Measurements from ENCODE around the gene SYNPO2. TPM values are rescaled to one million over a fixed set of nuclear protein-coding genes. Genes with fewer than 3 reads are reported as not detected.

The SYNPO2 gene
- total and polyA plus RNA-seq, 2 donors (not counting 1 experiment from before 2014, with no cell fraction given): 0.03 to 0.20 TPM

- no peaks in the 10 kb centered on the region for H3K36me3 ChIP-seq (replicated peaks in 1 of 2; ENCODE audit: control extremely low read depth in 1 of 2, control insufficient read depth in 1 of 2, extremely low read depth in 1 of 2, insufficient read depth in 2 of 2, low read length in 1 of 2)
- H3K79me2 ChIP-seq (ENCODE audit: control insufficient read depth, insufficient read depth, low read length): no peaks in the 10 kb centered on the region
- H3K9ac ChIP-seq (ENCODE audit: low read length): no peak overlapping the region
- Mint-ChIP-seq H3K27ac (no peak overlapping the region), H3K27me3 (peaks cover 13% of the 10 kb centered on the region), H3K4me3 (no peak overlapping the region), H3K4me1 (no peaks in the 10 kb centered on the region), H3K9me3 (ENCODE audit: insufficient read depth) (no peaks in the 10 kb centered on the region)
- H3K4me1 ChIP-seq (ENCODE audit: control insufficient read depth in 2 of 2, insufficient read depth in 2 of 2, low read length in 2 of 2): no peaks in the 10 kb centered on the region
- intact Hi-C loops (cut with micrococcal nuclease): no loop called here
- H3K9me3 ChIP-seq (ENCODE audit: control extremely low read depth in 1 of 3, control insufficient read depth in 2 of 3, insufficient read depth in 1 of 3, low read length in 2 of 3): no peaks in the 10 kb centered on the region
- no peak for TF ChIP-seq EZH2 (IDR thresholded peaks at IDR 0.05; ENCODE audit: borderline replicate concordance, insufficient read depth, low read depth, low read length, poor library complexity, severe bottlenecking)
- no peak for TF ChIP-seq CTCF (IDR thresholded peaks at IDR 0.05)
- H4K20me1 ChIP-seq (ENCODE audit: control insufficient read depth, insufficient read depth, low read length, poor library complexity, severe bottlenecking): no peaks in the 10 kb centered on the region
- ChIA-PET POLR2A (no interaction called here), CTCF (interaction anchor here (1.5 kb wide), 1 partner anchor 16 kb away, joined by 6 read pairs; no protein-coding TSS in a partner anchor)
- no peaks in the 10 kb centered on the region for H3K27me3 ChIP-seq (replicated peaks in 1 of 4; ENCODE audit: control extremely low read depth in 1 of 4, control insufficient read depth in 3 of 4, insufficient read depth in 4 of 4, low read length in 3 of 4)
- ATAC-seq (ENCODE audit: low read depth) (no peak), DNase-seq (no peak)
- H3K4me3 ChIP-seq (ENCODE audit: control extremely low read depth in 1 of 5, extremely low read depth in 1 of 5, insufficient read depth in 1 of 5, low read depth in 2 of 5, low read length in 4 of 5): no peak overlapping the region
- no peak overlapping the region for H3K27ac ChIP-seq (ENCODE audit: low read length in 2 of 2)
- WGBS (ENCODE audit: insufficient coverage): no CpG with 5 or more reads among the region's 4 CpGs
- no peak overlapping the region for H2AFZ ChIP-seq (ENCODE audit: insufficient read depth, low read depth, low read length, poor library complexity, severe bottlenecking)
- no peak overlapping the region for H3K4me2 ChIP-seq (replicated peaks; ENCODE audit: low read depth, low read length, poor library complexity, severe bottlenecking)
Measured at GRCh38 chr4:119024102-119024501, 135.4 kb downstream of the SYNPO2 start.

GRCh38 chr4:119025420-119025819 is 136.8 kb downstream of the SYNPO2 start:
- ChIA-PET CTCF (interaction anchor here (1.1 to 1.5 kb wide), 3 partner anchors 15 to 268 kb away, joined by 3 to 6 read pairs (median 3); no protein-coding TSS in a partner anchor), POLR2A (no interaction called here)
- Mint-ChIP-seq H3K9me3 (ENCODE audit: insufficient read depth) (no peaks in the 10 kb centered on the region), H3K27ac (no peak overlapping the region), H3K4me1 (no peaks in the 10 kb centered on the region), H3K4me3 (no peak overlapping the region), H3K27me3 (peaks cover 19% of the 10 kb centered on the region)
- Histone ChIP-seq H3K27me3 (replicated peaks in 1 of 4; ENCODE audit: control extremely low read depth in 1 of 4, control insufficient read depth in 3 of 4, insufficient read depth in 4 of 4, low read length in 3 of 4) (no peaks in the 10 kb centered on the region), H2AFZ (ENCODE audit: insufficient read depth, low read depth, low read length, poor library complexity, severe bottlenecking) (no peak overlapping the region), H3K4me2 (replicated peaks; ENCODE audit: low read depth, low read length, poor library complexity, severe bottlenecking) (no peak overlapping the region), H3K36me3 (replicated peaks in 1 of 2; ENCODE audit: control extremely low read depth in 1 of 2, control insufficient read depth in 1 of 2, extremely low read depth in 1 of 2, insufficient read depth in 2 of 2, low read length in 1 of 2) (no peaks in the 10 kb centered on the region), H3K9ac (ENCODE audit: low read length) (no peak overlapping the region), H3K4me1 (ENCODE audit: control insufficient read depth in 2 of 2, insufficient read depth in 2 of 2, low read length in 2 of 2) (no peaks in the 10 kb centered on the region), H3K9me3 (ENCODE audit: control extremely low read depth in 1 of 3, control insufficient read depth in 2 of 3, insufficient read depth in 1 of 3, low read length in 2 of 3) (no peaks in the 10 kb centered on the region), H4K20me1 (ENCODE audit: control insufficient read depth, insufficient read depth, low read length, poor library complexity, severe bottlenecking) (no peaks in the 10 kb centered on the region), H3K79me2 (ENCODE audit: control insufficient read depth, insufficient read depth, low read length) (no peaks in the 10 kb centered on the region), H3K27ac (ENCODE audit: low read length in 2 of 2) (no peak overlapping the region), H3K4me3 (ENCODE audit: control extremely low read depth in 1 of 5, extremely low read depth in 1 of 5, insufficient read depth in 1 of 5, low read depth in 2 of 5, low read length in 4 of 5) (no peak overlapping the region)
- no peak for ATAC-seq (ENCODE audit: low read depth)
- no peak for DNase-seq
- intact Hi-C loops (cut with micrococcal nuclease): no loop called here
- no peak for TF ChIP-seq EZH2 (IDR thresholded peaks at IDR 0.05; ENCODE audit: borderline replicate concordance, insufficient read depth, low read depth, low read length, poor library complexity, severe bottlenecking)
- no peak for TF ChIP-seq CTCF (IDR thresholded peaks at IDR 0.05)
- WGBS (ENCODE audit: insufficient coverage): no CpG with 5 or more reads among the region's 4 CpGs

Data from B cell (primary cell).